ENCODE measurements around the gene PLCL2.

DNA sequence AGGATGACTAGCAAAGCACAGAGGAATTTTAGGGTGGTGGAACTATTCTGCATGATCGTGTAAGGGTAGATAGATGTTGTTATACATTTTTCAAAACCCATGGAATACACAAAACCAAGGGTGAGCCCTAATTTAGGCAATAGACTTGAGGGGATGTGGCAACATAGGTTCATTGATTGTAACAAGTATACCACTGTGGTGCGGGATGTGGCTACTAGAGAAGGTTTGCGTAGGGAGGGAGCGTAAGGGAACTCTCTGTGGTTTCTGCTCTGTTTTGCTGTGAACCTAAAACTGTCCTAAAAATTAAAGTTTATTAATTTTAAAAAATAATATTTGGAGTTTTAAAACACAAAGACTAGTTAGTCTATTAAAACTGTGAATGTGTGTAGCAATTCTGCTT is 202.8 kb downstream of the PLCL2 start:
- TF ChIP-seq, protein P1, sequence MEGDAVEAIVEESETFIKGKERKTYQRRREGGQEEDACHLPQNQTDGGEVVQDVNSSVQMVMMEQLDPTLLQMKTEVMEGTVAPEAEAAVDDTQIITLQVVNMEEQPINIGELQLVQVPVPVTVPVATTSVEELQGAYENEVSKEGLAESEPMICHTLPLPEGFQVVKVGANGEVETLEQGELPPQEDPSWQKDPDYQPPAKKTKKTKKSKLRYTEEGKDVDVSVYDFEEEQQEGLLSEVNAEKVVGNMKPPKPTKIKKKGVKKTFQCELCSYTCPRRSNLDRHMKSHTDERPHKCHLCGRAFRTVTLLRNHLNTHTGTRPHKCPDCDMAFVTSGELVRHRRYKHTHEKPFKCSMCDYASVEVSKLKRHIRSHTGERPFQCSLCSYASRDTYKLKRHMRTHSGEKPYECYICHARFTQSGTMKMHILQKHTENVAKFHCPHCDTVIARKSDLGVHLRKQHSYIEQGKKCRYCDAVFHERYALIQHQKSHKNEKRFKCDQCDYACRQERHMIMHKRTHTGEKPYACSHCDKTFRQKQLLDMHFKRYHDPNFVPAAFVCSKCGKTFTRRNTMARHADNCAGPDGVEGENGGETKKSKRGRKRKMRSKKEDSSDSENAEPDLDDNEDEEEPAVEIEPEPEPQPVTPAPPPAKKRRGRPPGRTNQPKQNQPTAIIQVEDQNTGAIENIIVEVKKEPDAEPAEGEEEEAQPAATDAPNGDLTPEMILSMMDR (IDR thresholded peaks at IDR 0.05) = no peak
- TF ChIP-seq POLR2A (IDR thresholded peaks at IDR 0.05) = no peak
